GM23248 (cell line): ENCODE data around the gene TMEM108. TPM values are rescaled to one million over a fixed set of nuclear protein-coding genes. Genes with fewer than 3 reads are reported as not detected.
A peak's percentile ranks its signal among the peaks of the same experiment; 100 is the strongest.

Experiments used
- DNase-seq: peaks from one replicate; pipeline ENCODE4 v3.0.0-alpha.2; 2015
- H2AFZ ChIP-seq: fragments of 200-600 bp; sonication (generic); 2 replicates; pipeline ENCODE4 v1.6.1; 2016; ENCODE audit warnings: antibody characterized with exemption
- H3F3A ChIP-seq: fragments of 200-600 bp; sonication (generic); 2 replicates; pipeline ENCODE4 v1.6.1; 2016; ENCODE audit warnings: mild to moderate bottlenecking, antibody characterized with exemption, mixed run types; ENCODE audit not compliant: insufficient read depth
- H3K27ac ChIP-seq: fragments of 200-600 bp; sonication (generic); 2 replicates; pipeline ENCODE4 v1.5.1; 2016; ENCODE audit warnings: mild to moderate bottlenecking
- H3K27me3 ChIP-seq: fragments of 200-600 bp; sonication (generic); replicated peaks from 2 replicates; pipeline ENCODE4 v1.6.1; 2016; ENCODE audit warnings: mild to moderate bottlenecking; ENCODE audit not compliant: insufficient read depth
- H3K36me3 ChIP-seq: fragments of 200-600 bp; sonication (generic); 2 replicates; pipeline ENCODE4 v1.6.1; 2016; ENCODE audit warnings: low read depth, mild to moderate bottlenecking
- H3K4me1 ChIP-seq: fragments of 200-600 bp; sonication (generic); 2 replicates; pipeline ENCODE4 v1.6.1; 2016; ENCODE audit warnings: mild to moderate bottlenecking; ENCODE audit not compliant: insufficient read depth
- H3K4me2 ChIP-seq: fragments of 200-600 bp; sonication (generic); one replicate; pipeline ENCODE4 v1.6.1; 2016; ENCODE audit warnings: mild to moderate bottlenecking; ENCODE audit not compliant: unreplicated experiment
- H3K4me3 ChIP-seq: fragments of 200-600 bp; sonication (generic); 2 replicates; pipeline ENCODE4 v1.5.1; 2016; ENCODE audit warnings: mild to moderate bottlenecking
- H3K79me2 ChIP-seq: fragments of 200-600 bp; sonication (generic); 2 replicates; pipeline ENCODE4 v1.6.1; 2016; ENCODE audit warnings: mild to moderate bottlenecking; ENCODE audit not compliant: insufficient read depth
- H3K9ac ChIP-seq: fragments of 200-600 bp; sonication (generic); 2 replicates; pipeline ENCODE4 v1.6.1; 2016; ENCODE audit warnings: mild to moderate bottlenecking
- H3K9me2 ChIP-seq: fragments of 200-600 bp; sonication (generic); 2 replicates; pipeline ENCODE4 v1.6.1; 2016; ENCODE audit warnings: mixed run types, mild to moderate bottlenecking, moderate library complexity; ENCODE audit not compliant: insufficient read depth
- H3K9me3 ChIP-seq: fragments of 200-600 bp; sonication (generic); one replicate; pipeline ENCODE4 v1.6.1; 2017; ENCODE audit warnings: low read depth
- H4K20me1 ChIP-seq: fragments of 200-600 bp; sonication (generic); 2 replicates; pipeline ENCODE4 v1.6.0; 2016; ENCODE audit not compliant: insufficient read depth
- EZH2 ChIP-seq: fragments of 200-600 bp; sonication (generic); IDR thresholded peaks from 2 replicates; pipeline ENCODE4 v1.6.1; 2018; ENCODE audit warnings: antibody characterized with exemption, mild to moderate bottlenecking; ENCODE audit not compliant: insufficient read depth, poor library complexity, severe bottlenecking
- EZH2phosphoT487 ChIP-seq: fragments of 200-600 bp; sonication (generic); IDR thresholded peaks from 2 replicates; pipeline ENCODE4 v1.6.1; 2018; ENCODE audit warnings: antibody characterized with exemption, moderate library complexity, mild to moderate bottlenecking, low read depth; ENCODE audit not compliant: insufficient read depth
- WGBS, 2 experiments: methylation state at CpG; one replicate each; pipeline ENCODE4 v1.1.6; 2015 to 2017; ENCODE audit warnings: low lambda C conversion rate in 2 of 2, low coverage in 1 of 2; ENCODE audit errors: missing lambda C conversion rate in 2 of 2; 5-methylcytosine and 5-hydroxymethylcytosine counted together
- in situ Hi-C: fragments of 300-500 bp; cut with MboI; formaldehyde crosslinking; loops from 2 replicates; pipeline ENCODE4 v1.15.0; 2020
- polyA plus RNA-seq: library from polyadenylated mRNA; unstranded; fragments of >200 nt; fragmentation: Nextera tagmentation; extraction: Ambion mirVana; gene quantifications from 2 replicates; pipeline ENCODE4 v1.2.1, GENCODE V29; 2016
- total RNA-seq: library from RNA; depleted of rRNA; stranded (reverse); fragments of >200 nt; shearing (Covaris generic); gene quantifications from 2 replicates; pipeline ENCODE4 v1.2.3, GENCODE V29; 2014

TMEM108 gene
- total and polyA plus RNA-seq, 2 experiments from 2014 or later: not detected

DNA sequence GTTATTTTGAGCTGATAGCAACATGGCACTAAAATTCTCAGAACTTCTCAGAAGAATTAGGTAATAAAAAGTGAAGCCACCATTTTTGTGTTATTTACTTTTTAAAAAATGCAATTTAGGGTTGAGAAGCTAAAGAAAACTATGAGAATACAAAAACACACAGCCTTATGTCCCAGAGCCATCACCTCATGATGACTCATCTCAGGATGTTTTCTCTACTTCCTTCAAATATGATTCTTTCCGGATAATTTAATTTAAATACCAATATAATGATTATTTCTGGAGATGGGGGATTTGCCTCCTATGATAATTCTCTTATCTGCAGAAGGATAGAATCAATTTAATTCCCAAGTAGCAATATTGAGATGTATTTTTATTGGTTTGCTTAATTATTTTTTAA is 256.1 kb downstream of the TMEM108 start:
- no peaks in the 10 kb centered on the region for H3F3A ChIP-seq
- H3K4me2 ChIP-seq: no peak overlapping the region
- no peaks in the 10 kb centered on the region for H3K36me3 ChIP-seq
- TF ChIP-seq EZH2phosphoT487 (no peak), EZH2 (no peak)
- WGBS, 2 experiments: 40 to 69% methylated on average over 1 of the region's 1 CpG
- no peak for DNase-seq
- H3K9ac ChIP-seq: no peak overlapping the region
- H3K9me3 ChIP-seq: no peaks in the 10 kb centered on the region
- H3K27ac ChIP-seq: no peak overlapping the region
- no peaks in the 10 kb centered on the region for H3K9me2 ChIP-seq
- H2AFZ ChIP-seq: no peak overlapping the region
- 0 out of 2 replicates have a peak, but pooled peaks cover 10% of the 10 kb centered on the region for H3K27me3 ChIP-seq
- no peaks in the 10 kb centered on the region; the same call in 1 of the 2 replicates for H4K20me1 ChIP-seq
- no peaks in the 10 kb centered on the region for H3K79me2 ChIP-seq
- no peaks in the 10 kb centered on the region for H3K4me1 ChIP-seq
- H3K4me3 ChIP-seq: no peak overlapping the region
- in situ Hi-C loops: no loop called here

DNA sequence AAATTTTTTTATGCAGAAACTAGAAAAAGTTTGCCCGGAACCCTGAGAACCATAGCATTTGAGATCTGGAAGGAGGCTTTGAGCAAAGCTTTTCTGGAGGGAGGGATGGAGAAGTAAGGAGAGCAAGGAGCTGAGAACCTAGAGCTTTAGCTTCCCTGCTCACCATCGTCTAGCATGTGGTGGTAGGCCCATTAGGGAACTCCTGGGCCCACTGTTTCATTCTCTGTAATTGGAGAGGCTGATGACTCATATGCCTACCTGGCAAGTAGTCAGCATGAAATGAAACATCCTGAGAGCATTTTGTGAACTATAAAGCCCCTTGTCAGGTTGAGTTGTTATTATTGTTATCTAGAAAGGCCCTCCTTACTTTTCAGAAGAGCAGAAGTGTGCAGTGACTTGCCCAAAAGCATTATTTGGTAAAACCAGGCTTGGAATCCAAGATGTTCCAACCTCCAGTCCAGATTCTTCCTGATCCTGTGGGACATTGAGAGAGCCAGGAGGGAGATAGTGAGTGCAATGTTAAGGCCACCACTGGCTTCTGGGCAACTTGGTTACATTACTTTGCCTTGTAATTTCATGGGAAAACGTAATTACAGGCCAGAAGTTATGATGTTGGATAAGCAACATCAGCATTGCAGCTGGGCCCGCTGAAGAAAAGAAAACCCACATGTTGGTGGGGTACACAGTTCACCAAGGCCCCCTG is 257.2 kb downstream of the TMEM108 start:
- in situ Hi-C loops: no loop called here
- Histone ChIP-seq H4K20me1 (no peaks in the 10 kb centered on the region; the same call in 1 of the 2 replicates), H2AFZ (no peak overlapping the region), H3K9ac (no peak overlapping the region), H3K27ac (no peak overlapping the region), H3F3A (no peaks in the 10 kb centered on the region), H3K9me3 (no peaks in the 10 kb centered on the region), H3K4me1 (no peaks in the 10 kb centered on the region), H3K4me2 (no peak overlapping the region), H3K36me3 (no peaks in the 10 kb centered on the region), H3K27me3 (0 out of 2 replicates have a peak, but pooled peaks cover 10% of the 10 kb centered on the region), H3K9me2 (no peaks in the 10 kb centered on the region), H3K79me2 (no peaks in the 10 kb centered on the region), H3K4me3 (no peak overlapping the region)
- DNase-seq: peak; percentile 31
- 12 to 13% methylated on average over 4 of the region's 4 CpGs for WGBS, 2 experiments
- no peak for TF ChIP-seq EZH2phosphoT487
- TF ChIP-seq EZH2: no peak

- TF ChIP-seq EZH2 (no peak), EZH2phosphoT487 (no peak)
- in situ Hi-C loops: no loop called here
- Histone ChIP-seq H3K9me2 (no peaks in the 10 kb centered on the region), H3K27ac (no peak overlapping the region), H3K4me1 (no peaks in the 10 kb centered on the region; the same call in 1 of the 2 replicates), H3K4me3 (no peak overlapping the region), H3K4me2 (no peak overlapping the region), H3K9me3 (no peaks in the 10 kb centered on the region), H3K79me2 (no peaks in the 10 kb centered on the region), H4K20me1 (no peaks in the 10 kb centered on the region), H3K9ac (no peak overlapping the region), H3F3A (no peaks in the 10 kb centered on the region), H2AFZ (no peak overlapping the region), H3K36me3 (no peaks in the 10 kb centered on the region), H3K27me3 (0 out of 2 replicates have a peak, but pooled peaks cover 10% of the 10 kb centered on the region)
- DNase-seq: no peak
- WGBS, 2 experiments: 9 to 11% methylated on average over 6 of the region's 6 CpGs
These were observed 258.0 kb downstream of the TMEM108 start for GRCh38 chr3:133295944-133296917.

- in situ Hi-C loops: no loop called here
These were observed 258.8 kb downstream of the TMEM108 start for GRCh38 chr3:133296981-133297380.

More at GRCh38 chr3:133296981-133297380, 258.8 kb downstream of the TMEM108 start:
- DNase-seq: no peak
- Histone ChIP-seq H3K9ac (no peak overlapping the region), H3K4me3 (no peak overlapping the region), H3K4me2 (no peak overlapping the region), H3K9me3 (no peaks in the 10 kb centered on the region), H3K27me3 (0 out of 2 replicates have a peak, but pooled peaks cover 10% of the 10 kb centered on the region), H3K79me2 (no peaks in the 10 kb centered on the region), H3F3A (no peaks in the 10 kb centered on the region), H3K9me2 (no peaks in the 10 kb centered on the region), H3K4me1 (peaks cover 3% of the 10 kb centered on the region; the same call in 1 of the 2 replicates), H3K36me3 (no peaks in the 10 kb centered on the region), H2AFZ (no peak overlapping the region), H3K27ac (no peak overlapping the region), H4K20me1 (no peaks in the 10 kb centered on the region)
- WGBS, 2 experiments: 40% methylated on average over 5 of the region's 5 CpGs
- TF ChIP-seq EZH2phosphoT487 (no peak), EZH2 (no peak)
